Astrocyte of the cerebellum (primary cell): Measurements from ENCODE around the gene CA10.

Source experiments
- DNase-seq: peaks from one replicate; pipeline ENCODE4 v3.0.0-alpha.2; 2011; ENCODE audit warnings: low read depth
- H3K4me3 ChIP-seq: 2 replicates; pipeline ENCODE4 v1.5.1; 2011; ENCODE audit warnings: mild to moderate bottlenecking, low read depth, low read length, moderate library complexity
- CTCF ChIP-seq: IDR thresholded peaks from 2 replicates; pipeline ENCODE4 v1.5.1; 2012; ENCODE audit warnings: low read length, low read depth, moderate library complexity, mild to moderate bottlenecking; ENCODE audit errors: missing control alignments
- in situ Hi-C: cut with HindIII; loops from 2 replicates; pipeline ENCODE4 v1.10.0; 2017; ENCODE audit warnings: low sequenced_read_pairs

CA10 gene

GRCh38 chr17:52048137-52048898 is 110.2 kb downstream of the CA10 start:
- in situ Hi-C loops: no loop called here
- no peak for DNase-seq
- no peak overlapping the region for H3K4me3 ChIP-seq
- no peak for TF ChIP-seq CTCF

GRCh38 chr17:52047086-52047485 is 111.4 kb downstream of the CA10 start:
- H3K4me3 ChIP-seq: no peak overlapping the region
- in situ Hi-C loops: no loop called here
- no peak for TF ChIP-seq CTCF
- DNase-seq: no peak

DNA sequence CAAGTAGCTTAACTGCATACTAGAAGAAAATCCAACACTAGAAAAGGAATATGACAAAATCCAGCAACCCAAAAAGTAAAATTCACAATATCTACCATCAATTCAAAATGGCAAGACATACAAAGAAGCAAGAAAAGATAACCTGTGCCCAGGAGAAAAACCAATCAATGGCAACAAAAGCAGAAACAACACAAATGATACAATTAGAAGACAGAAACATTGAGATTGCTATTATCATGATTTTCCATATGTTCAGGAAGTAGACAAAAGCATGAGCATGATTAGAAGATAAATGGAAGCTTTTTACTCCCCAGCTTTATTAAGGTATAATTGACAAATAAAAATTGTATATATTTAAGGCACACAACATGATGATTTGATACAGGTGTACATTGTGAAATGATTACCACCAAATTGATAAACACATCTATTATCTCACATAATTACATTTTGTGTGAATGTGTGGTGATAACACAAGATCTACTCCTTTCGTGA is 117.3 kb downstream of the CA10 start:
- TF ChIP-seq CTCF: no peak
- in situ Hi-C loops: no loop called here
- DNase-seq: no peak
- no peak overlapping the region for H3K4me3 ChIP-seq

- H3K4me3 ChIP-seq: no peak overlapping the region
- in situ Hi-C loops: no loop called here
- no peak for DNase-seq
- TF ChIP-seq CTCF: no peak
These were observed 122.1 kb downstream of the CA10 start for GRCh38 chr17:52036416-52036815.

DNA sequence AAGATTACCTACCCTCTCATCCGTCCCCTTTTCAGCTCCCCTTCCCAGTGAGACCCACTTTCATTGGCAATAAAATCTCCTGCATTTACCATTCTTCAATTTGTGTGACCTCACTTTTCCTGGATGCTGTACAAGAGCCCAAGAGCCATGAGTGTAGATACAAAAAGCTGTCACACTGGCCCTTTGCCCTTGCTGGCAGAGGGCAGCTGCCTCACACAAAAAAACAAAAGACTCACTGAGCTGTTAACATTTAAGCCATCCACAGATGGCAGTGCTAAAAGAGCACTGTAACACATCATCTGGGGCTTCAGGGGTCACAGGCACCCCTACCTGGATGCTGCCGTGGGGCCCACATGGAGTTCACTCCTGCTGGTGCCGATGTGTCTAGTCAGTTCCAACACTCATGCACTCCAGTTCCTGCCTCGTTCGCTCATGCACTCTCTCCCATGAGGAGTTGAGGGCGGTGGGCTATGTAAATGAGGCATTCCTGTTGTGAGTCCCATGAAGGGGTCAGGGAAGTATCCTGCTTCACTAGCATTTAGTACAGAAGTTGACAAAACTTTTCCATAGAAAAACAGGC is 123.1 kb downstream of the CA10 start:
- H3K4me3 ChIP-seq: no peak overlapping the region
- in situ Hi-C loops: no loop called here
- no peak for TF ChIP-seq CTCF
- DNase-seq: no peak

GRCh38 chr17:52032454-52032853 is 126.1 kb downstream of the CA10 start:
- no peak for TF ChIP-seq CTCF
- in situ Hi-C loops: no loop called here
- H3K4me3 ChIP-seq: no peak overlapping the region
- DNase-seq: no peak
